ENCODE measurements around the gene ERC2.

The ERC2 gene

DNA sequence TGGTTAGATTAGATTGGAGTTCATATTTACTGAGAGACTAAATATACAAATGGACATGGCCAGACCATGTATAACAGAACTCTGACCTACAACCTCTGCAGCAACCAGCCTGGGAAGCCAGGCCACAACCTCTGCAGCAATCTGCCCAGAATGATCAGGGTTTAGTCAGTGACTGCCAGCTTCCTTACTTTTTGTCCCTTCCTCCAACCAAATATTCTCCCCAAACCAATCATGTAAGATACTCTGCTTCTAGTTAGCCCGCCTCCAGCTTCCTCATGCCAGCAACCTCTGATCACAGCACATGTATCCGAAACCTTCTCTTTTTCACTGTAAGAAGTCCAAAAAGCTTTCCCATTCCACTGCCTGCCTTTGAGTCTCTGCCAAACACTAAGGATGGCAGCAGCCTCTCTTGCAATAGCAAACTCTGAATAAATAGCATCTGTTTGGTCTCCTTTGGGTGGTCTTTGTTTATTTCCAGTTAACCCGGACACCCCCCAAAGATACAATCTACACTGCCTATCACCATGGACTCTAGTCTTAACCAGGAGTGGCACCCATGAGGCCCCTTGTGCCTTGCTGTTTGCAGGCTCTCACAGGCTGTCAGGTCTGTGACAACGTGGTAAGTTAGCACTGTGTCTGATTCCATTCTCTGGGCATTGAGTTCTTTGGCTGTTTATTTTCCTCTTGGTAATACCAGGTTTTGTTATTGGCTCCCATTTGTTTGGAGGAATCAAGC, 102.2 kb downstream of the ERC2 start:
- DNase-seq, result no peak

DNA sequence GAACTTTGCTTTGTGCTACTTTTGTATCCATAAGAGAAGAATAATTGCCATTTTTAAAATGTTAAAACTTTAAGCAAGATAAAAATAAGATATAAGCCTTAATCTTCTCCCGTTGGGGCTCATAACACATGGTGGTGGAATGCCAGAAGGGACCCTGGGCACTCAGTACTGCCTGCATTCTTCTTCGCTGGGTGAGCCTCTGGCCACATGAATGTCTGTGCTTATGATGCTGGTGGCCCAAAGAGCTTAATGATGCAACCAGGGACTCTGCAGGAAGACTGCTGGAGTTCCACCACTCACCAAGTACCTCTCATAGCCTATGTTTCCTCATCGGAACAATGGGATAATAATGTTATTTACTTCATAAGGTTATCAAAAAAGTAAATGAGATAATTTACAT, 103.6 kb downstream of the ERC2 start:
- DNase-seq, result no peak

DNA sequence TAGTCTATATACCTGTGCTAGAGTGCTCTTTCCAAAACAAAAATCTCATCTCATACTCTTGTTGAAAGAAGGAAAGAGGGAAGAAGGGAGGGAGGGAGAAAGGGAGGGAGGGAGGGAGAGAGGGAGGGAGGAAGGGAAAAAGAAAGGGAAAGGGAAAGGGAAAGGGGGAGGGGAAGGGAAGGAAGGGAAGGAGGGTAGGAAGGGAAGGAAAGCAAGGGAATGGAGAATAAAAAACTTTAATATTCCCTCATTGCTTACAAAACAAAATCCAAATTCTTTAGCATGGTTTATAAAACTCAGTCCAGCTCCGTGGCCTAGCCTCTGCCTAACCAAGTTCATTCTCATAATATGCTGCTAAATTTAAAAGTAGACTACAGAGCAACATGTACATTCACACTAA, 104.5 kb downstream of the ERC2 start:
- no peak for DNase-seq

DNA sequence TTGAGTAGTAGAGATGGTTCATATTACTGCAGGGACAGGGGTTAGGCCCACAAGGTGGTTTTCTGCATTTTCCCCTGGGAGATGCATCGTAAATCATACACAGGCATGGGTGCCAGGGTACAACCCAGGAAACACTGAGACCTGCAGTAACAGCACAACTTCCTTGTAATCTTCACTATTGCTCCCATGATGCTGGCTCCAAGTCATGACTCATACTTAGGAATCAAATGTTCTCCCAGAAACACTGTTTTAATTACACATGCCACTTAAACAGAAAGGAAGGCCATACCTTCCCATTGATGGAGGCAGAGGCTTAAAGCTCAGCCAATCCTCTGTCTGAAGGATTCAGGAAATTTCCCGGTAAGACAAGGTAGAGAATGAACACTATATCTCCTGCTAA, 106.5 kb downstream of the ERC2 start:
- DNase-seq, result no peak

DNA sequence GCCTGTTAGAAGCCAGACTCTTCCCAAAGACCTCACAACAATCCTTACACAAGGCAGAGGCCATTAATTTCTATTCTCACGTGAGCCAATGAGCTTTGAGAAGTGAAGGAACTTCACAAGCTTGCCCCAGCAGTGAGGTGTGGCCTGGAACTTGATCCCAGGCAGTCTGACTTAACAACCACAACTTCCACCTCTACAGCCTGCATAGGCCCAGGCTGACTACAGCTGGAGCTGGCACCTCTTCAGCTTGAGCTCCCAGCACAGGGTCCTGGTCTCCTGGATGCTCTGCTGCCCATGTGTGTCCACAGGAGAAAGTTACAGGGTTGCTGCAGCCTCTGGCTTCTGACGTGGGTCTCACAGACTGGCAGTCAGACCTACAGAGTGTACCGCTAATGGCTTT, 111.0 kb downstream of the ERC2 start:
- no peak for DNase-seq

DNA sequence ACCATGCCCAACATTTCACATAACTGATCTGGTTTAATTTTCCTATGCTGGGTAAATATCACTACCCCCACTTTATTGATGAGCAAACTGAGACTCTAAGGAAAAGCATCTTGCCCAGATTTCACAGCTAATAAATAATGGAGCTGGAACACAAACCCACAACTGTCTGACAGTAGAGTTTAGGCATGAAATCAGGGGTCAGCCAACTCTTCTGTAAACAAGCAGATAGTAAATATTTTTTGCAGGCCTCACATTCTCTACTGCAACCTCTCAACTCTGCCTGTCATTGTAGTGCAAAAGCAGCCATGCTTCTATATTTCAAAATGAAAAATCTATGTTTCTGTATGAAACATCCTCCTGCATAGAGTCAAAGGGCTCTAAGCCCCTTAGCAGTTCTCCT, 111.5 kb downstream of the ERC2 start:
- DNase-seq, result no peak

DNA sequence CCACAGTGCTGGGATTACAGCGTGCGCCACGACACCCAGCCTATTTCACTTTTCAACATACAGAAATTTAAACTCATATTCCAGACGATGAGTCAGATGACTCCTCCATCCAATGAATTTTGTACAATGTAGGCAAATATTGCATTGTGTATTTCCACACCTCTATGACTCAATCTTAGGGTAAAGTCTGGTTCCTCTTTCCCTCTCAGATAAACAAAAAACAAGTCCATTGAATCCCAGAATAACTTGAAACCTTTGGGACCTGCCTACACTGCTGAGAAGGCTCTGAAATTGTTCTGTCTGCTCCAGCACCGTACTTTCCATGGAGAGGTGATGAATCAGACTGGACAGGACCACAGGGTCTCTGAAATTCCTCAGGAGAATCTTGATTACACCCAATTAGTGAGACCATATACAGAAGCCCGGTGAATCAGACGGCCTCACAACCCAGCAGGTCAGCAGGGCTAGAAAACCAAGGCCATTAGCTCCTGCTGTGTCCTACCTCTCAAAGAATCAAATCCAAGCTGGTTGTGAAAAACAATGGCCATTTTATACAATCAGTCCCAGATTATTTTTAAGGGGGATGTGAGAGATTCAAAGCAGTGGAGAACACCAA, 112.6 kb downstream of the ERC2 start:
- no peak for DNase-seq

DNA sequence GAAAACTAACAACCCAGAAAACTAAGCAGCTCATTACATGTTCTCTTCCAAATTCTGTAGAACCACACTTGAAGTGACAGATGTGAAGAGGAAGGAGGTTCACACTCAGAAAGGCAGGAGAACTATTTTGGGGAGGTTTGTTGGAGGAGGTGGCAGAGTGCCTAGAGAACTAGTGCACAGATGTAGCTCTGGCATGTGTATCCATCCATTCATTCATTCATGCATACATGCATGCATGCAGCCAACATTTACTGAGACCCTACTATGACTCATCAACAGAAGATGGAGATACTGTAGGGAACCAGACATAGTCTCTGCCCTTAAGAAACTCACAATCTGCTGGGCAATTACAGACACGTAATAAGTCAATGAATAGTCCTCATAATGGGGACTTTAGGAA, 116.7 kb downstream of the ERC2 start:
- no peak for DNase-seq

DNA sequence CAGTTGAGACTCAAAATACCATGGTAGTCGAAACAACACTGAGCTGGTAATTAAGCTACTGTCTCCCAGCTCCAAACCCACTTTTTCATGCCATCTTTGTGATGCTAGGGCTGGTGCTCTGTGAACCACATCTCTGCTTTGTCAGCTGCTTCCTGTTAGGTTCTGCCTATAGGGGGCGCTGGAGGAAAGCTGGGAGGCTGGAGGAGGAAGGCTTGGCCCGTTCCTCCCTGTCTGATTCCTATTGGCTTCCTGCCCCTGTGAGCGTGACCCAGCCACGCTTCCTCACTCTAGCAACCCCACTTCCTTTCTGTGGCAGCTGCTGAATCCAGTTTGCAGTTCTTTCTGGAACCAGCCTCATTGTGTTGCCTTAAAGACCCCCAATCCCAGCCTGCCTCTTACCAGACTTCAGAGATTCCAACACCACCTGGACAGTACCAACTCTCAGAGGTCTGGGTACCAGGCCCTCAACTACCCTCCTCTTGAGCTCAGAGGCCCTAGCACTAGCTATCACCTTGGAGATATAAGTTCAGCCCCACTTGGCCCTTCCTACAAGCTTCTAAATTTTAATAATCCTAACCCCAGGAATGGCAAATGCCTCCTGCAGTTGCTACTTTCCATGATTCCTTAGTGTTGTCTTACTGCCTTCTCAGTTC, 120.9 kb downstream of the ERC2 start:
- DNase-seq, result no peak

DNA sequence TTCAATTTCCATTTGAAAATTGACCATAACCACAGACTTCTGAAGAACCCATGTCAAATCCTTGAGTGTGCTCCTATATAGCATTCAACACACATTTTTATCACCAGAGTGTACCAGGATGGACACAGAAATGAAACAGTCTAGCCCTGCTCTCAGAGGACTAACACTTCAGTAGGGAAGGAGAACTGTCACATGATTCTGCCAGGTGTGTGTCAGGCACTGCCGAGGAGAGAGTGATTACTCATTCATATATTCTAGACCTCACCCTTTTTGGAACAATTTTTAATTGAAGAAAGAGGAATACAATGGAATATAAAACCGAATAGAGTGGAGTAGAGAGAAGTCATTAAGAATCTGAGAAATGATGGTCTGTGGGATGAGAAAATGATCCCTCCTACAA, 125.8 kb downstream of the ERC2 start:
- no peak for DNase-seq

DNA sequence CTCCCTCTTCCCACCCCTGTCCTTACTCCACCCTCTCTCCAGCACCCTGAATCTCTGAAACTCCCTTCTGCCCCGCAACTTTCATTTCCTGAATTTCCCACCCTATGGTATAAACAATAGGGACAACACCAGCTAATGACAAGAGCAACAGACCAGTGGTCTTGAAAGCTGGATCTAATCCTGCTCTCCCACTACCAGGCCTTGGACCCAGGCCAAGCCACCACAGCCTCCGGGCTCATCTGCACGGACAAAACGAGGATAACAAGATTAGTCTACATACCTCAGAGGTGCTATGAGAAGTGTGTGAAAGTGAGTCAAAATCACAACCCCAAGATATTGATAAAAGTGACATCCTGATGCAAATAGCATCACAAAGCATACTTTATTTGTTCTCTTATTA, 128.6 kb downstream of the ERC2 start:
- no peak for DNase-seq

DNA sequence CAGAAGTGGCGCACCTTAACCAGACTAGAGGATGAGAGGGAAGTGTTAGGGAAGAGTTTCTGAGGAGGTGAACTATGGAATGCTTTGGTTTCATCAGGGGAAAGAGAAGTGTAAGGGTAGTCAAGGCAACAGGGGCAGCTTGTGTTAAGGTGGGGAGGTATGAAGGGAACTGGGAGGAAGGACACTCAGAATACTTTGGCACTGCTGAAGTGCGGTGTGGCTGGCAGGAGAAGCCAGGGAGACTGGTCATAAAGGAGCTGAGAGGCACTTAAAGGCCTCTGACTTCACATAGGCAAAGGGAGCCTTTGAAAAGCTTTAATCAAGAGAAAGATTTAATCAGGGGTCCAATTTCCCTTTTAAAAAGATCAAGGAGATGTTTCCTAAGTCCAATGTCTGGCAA, 129.0 kb downstream of the ERC2 start:
- no peak for DNase-seq

DNA sequence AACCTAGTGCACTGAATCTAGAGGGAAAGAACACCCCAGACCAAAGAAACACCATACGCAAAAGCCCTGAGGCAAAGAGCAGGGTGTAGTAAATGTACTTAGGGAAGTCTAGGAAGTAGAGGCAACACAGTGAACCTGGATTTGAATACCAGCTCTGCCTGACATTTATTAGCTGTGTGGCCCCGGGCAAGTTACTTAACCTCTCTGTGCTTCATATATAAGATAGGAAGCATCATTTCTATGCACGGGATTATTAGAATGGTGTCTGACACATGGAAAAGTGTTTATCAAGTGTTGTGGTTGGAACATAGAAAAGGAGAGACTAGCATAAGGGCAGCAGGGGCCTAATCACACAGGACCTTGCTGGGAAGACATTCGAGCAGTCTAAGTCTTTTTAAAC, 132.2 kb downstream of the ERC2 start:
- no peak for DNase-seq

DNA sequence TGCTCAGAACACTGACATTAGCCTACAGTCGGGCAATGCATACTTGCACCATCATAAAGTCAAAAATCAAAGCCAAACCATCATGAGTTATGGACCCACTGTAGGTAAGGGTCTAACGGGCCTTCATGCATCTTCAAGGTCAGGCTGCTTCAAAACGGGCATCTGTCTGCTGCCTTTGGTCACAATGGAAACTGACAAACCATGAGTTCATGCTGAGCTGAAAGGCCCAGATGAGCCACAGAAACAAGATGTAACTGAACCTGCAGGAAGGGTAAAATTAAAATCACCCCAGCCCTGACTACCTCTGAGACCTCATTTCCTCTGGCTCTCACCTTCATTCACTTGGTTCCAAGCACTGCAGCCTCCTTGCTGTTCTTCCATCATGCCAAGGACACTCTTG, 143.8 kb downstream of the ERC2 start:
- no peak for DNase-seq

DNA sequence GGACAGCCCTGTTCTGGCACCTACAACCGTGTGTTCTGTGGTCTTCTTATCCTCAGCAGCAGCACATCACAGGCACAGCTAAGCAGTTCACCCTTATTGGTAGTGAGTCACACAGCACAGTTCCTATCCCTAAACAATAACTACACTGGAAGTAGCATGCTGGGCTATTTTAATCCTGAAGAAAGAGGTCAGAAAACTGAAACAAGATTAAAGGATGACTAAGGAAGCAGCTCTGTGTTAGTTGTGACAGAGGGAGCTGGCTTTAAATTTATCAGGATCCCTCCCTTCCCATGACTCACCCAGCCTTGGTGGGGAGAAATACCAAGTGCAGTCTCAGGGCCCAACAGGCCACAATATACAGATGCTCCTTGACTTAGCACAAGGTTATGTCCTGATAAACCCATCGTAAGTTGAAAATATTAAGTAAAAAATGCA, 144.3 kb downstream of the ERC2 start:
- no peak for DNase-seq

DNA sequence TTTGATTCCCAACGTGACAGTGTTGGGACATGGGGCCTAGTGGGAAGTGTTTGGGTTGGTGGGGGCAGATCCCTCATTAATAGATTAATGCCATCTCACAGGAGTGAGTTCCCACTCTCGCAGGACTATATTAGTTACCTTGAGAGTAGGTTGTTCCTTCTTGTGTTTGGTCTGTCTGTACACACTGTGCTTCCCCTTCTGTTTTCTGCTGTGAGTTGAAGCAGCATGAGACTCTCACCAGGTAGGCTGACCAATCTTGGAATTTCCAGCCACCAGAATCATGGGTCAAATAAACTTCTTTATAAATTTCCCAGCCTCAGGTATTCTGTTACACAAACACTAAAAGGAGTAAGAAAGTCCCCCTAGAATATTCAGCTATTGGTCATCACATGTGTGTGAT, 145.4 kb downstream of the ERC2 start:
- no peak for DNase-seq

DNA sequence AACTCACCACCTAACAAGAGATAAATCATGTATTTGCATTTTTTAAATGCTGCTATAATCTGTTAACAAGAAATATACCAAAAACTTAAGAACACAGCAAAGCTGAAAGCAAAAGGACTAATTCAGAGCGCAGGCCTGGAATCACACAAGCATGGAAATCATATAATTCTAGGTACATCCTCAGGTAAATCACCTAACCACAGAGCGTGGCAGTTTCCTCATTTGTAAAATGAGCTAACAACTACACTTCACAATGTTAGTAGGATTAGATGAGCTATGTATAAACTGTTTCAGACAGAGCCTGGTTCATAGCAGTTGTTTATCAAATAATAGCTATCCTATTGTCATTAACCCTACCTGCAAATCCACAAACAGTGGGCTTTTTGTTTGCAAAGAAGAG, 146.4 kb downstream of the ERC2 start:
- DNase-seq, result no peak

DNA sequence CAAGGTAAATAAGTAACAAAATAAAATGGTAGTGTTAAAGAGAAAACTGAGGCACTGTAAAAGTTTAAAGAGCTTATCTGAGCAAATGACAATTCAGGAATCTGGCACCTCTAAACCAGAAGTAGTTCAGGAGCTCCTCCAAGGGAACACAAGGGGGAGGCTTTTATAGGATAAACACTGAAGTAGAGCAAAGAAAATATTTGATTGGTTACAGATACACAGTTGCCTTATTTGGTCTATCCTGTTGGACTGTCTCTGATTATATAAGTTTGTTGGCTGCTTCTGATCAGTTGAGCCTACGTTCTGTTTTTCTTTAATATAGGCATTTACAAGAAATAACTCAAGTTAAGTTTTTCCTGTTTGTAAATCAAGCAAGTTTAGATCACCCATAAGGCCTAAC, 146.9 kb downstream of the ERC2 start:
- DNase-seq, result no peak

DNA sequence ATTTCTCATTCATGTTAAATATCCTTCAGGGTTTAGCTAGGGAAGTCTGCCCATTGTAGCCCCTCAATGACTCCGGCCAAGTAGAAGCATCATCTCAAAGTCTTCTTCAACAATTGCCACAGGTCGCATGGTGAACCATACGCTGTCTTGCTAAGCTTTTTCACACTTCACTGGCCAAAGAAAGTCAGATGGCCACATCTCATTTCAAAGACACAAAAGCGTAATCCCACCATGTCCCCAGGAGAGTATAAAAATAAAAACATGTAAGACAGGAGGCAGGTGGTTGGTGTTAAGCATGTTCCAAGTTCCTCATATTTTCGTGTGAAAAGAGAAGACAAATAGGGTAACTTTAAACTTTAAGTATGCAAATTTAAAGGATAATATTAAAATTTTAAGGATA, 147.4 kb downstream of the ERC2 start:
- DNase-seq, result no peak

DNA sequence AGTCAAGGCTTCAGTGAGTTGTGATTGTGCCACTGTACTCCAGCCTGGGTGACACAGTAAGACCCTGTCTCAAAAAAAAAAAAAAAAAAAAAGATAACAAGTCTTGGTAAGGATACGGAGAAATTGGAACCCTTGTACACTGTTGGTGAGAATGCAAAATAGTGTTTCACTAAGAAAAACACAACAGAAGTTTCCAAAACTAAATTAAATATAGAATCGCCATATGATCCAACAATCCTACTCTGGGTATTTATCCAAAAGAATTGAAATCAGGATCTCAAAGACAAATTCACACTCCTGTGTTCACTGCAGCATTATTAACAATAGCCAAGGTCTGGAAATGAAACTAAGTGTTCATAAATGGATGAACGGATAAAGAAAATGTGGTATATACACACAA, 149.4 kb downstream of the ERC2 start:
- no peak for DNase-seq

DNA sequence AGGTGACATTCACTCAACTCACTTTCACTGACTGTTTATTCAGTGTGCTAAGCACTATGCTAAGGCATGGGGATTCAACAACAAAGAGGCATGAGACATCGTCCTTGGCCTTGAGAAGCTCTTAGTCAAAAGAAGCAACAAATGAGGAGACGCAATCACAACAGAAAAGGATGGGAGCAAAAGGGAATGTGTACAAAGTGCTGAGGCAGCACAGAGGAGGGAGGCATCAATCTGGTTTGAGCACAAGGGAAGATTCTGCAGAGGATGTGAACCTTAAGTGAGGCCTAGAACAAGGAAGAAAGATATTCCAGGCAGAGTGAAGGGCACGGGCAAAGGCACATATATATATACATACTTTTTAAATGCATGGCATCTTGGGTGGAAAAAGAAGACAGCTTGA, 151.3 kb downstream of the ERC2 start:
- DNase-seq, result no peak

DNA sequence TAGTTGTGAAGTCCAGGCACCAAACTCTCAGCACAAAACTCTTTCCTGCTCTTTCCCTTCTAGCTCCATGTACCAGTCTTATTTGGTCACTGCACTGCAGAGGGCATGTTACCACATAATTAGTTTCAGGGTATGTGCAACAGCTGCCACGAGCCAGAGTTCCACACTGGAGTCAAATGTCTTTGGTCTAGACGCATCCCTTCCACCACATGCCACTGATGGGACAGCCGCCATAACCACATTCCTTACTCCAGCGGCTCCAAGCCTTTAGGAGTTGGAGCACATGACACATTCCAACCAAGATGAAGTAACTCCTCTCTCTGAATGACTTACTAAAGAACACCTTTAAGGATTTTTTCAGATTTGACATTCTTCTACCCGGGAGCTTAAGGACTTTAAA, 153.4 kb downstream of the ERC2 start:
- DNase-seq, result no peak

DNA sequence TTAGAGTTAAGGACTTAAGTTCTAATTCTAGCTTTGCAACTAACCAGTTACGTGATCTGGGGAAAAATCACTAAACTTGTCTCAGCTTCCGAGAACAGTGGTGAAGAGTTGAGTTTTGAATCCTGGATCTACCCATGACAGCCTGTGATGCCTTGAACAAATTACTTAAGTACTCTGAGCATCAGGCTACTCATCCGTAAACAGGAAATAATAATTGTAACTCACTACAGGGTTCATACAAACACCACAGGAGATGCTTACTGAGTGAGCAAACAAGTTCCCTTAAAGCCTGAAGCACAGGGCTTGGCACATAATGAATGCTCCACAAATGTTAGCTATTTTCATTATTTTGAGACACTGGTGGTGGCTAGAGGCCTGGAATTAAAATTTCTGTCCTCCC, 158.8 kb downstream of the ERC2 start:
- no peak for DNase-seq

DNA sequence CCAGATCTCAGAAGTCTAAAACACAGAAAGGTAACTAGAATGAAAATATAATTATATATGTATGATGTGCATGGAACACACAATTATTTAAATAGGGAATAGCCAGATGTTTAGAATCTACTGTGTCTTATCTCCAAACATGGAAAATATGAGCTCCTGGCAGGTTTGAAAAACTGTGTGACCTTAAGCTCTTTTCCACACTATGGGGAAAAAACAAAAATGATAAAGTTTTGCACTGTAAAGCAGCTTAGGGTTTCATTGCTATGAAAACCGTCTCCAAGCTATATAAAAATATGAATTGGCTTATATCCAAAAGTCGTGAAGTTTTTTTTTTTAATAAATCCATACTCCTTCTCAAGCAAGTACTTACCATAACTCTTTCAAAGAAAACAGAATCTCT, 159.8 kb downstream of the ERC2 start:
- no peak for DNase-seq

DNA sequence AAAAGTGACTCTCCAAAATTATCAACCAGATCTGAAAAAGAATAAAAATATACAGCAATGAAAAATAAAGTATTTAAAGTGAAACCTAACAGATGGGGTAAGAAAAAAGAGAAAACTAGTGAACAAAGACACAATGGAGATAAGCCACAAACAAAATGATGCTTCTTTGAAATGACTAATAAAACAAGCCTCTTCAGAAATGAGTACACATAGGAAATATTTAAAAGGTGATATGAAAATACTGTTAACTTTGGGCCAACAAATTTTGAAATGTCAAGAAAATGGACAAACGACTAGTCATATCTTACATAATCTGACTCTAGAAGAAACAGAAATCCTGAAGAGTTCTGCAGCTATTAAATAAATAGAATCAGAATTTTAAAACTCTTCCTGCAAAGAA, 164.2 kb downstream of the ERC2 start:
- DNase-seq, result no peak
